Activated CD4-positive, alpha-beta T cell treated with anti-CD3 and anti-CD28 coated beads for 36 hours (primary cell): ENCODE data around the gene TBCC. TPM values are rescaled to one million over a fixed set of nuclear protein-coding genes. Genes with fewer than 3 reads are reported as not detected.
"Not testable (repeated sequence)": the region's sequence is repeated elsewhere in the genome, so short reads cannot be mapped to it uniquely, and the experiment has no call there.

Experiments
- ATAC-seq: fragments of 200-7000 bp; cut with Tn5 transposase; one replicate; pipeline ENCODE4 v1.10.0; 2021; ENCODE audit warnings: mild to moderate bottlenecking, moderate library complexity
- CTCF ChIA-PET: fragments of 350-600 bp; sonication (Branson Sonifier 250); formaldehyde crosslinking; loops from one replicate; lab custom pipeline; 2021; ENCODE audit warnings: antibody characterized with exemption; lab: Charles Lee
- POLR2A ChIA-PET: fragments of 350-600 bp; sonication (Branson Sonifier 250); formaldehyde crosslinking; loops from one replicate; lab custom pipeline; 2021; ENCODE audit warnings: antibody characterized with exemption, inconsistent platforms; lab: Charles Lee
- DNase-seq: peaks from one replicate; pipeline ENCODE4 v3.0.0-alpha.2; 2020
- H3K27ac Mint-ChIP-seq: one replicate; pipeline ENCODE4 v1.8.0; 2021; ENCODE audit warnings: mixed read lengths
- H3K27me3 Mint-ChIP-seq: one replicate; pipeline ENCODE4 v1.8.0; 2021; ENCODE audit warnings: mixed read lengths
- H3K36me3 Mint-ChIP-seq: one replicate; pipeline ENCODE4 v1.8.0; 2021; ENCODE audit warnings: low read depth, mixed read lengths
- H3K4me1 Mint-ChIP-seq: one replicate; pipeline ENCODE4 v1.8.0; 2021; ENCODE audit warnings: mixed read lengths
- H3K4me3 Mint-ChIP-seq: one replicate; pipeline ENCODE4 v1.8.0; 2021; ENCODE audit warnings: mild to moderate bottlenecking, moderate library complexity, mixed read lengths
- H3K9me3 Mint-ChIP-seq: one replicate; pipeline ENCODE4 v1.8.0; 2021; ENCODE audit warnings: low read depth, mixed read lengths
- intact Hi-C, 2 experiments: fragments of 100-400 bp; cut with DNase I in 1 of 2; cut with micrococcal nuclease in 1 of 2; formaldehyde crosslinking; loops; one replicate each; pipeline versions ENCODE4 v1.14.2 to v1.15.1; 2022 to 2024; cut with DNase I, micrococcal nuclease
- total RNA-seq, 2 experiments: library from RNA; stranded (reverse); gene quantifications; one replicate each; pipeline ENCODE4 v1.2.3, GENCODE V29; 2021

TBCC gene
- total RNA-seq, 2 experiments from 2014 or later: 14.7 to 15.3 TPM

GRCh38 chr6:42714098-42714761 lies 31.7 kb downstream of the TBCC start:
- intact Hi-C loops: no loop called here
- Mint-ChIP-seq H3K27ac (no peak overlapping the region), H3K4me3 (no peak overlapping the region), H3K27me3 (peaks cover 2% of the 10 kb centered on the region), H3K36me3 (no peaks in the 10 kb centered on the region), H3K4me1 (no peaks in the 10 kb centered on the region), H3K9me3 (peaks cover 5% of the 10 kb centered on the region)
- ATAC-seq (no peak), DNase-seq (no peak)
- CTCF ChIA-PET: interaction anchor here (0.8 to 1.1 kb wide), 2 partner anchors 162 to 185 kb away, joined by 3 to 4 read pairs; no protein-coding TSS in a partner anchor
- POLR2A ChIA-PET: no interaction called here

DNA sequence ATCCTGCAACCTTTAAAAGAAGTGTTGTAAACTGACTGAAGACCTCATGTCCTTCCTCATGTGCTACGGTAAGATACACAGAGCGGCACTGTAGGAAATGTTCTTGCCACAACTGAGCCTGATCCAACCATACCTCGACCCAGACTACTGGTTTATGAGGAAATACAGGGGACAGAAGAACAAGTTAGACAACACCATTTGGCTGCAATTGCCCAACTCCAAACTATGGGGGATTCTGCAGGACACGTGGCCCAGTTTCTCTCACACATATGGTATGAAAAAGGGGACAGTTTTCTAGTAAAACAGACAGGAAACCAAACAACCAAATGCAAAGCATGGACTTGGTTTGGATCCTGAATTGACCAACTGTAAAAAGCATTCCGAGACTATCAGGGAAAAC lies 34.0 kb downstream of the TBCC start:
- no peak for DNase-seq
- Mint-ChIP-seq H3K4me1 (no peaks in the 10 kb centered on the region), H3K27me3 (peaks cover 2% of the 10 kb centered on the region), H3K27ac (no peak overlapping the region), H3K36me3 (no peaks in the 10 kb centered on the region), H3K4me3 (no peak overlapping the region), H3K9me3 (peaks cover 5% of the 10 kb centered on the region)
- ATAC-seq: no peak
- POLR2A ChIA-PET: no interaction called here
- CTCF ChIA-PET: interaction anchor here (0.5 kb wide), 1 partner anchor 123 kb away, joined by 4 read pairs; no protein-coding TSS in a partner anchor
- intact Hi-C loops: no loop called here

- ChIA-PET POLR2A (no interaction called here), CTCF (no interaction called here)
- no peak for ATAC-seq
- Mint-ChIP-seq H3K9me3 (peaks cover 5% of the 10 kb centered on the region), H3K36me3 (no peaks in the 10 kb centered on the region), H3K27me3 (peaks cover 2% of the 10 kb centered on the region), H3K27ac (no peak overlapping the region), H3K4me3 (no peak overlapping the region), H3K4me1 (no peaks in the 10 kb centered on the region)
- no peak for DNase-seq
- intact Hi-C loops: no loop called here
These were observed 35.6 kb downstream of the TBCC start for GRCh38 chr6:42710316-42710715.

GRCh38 chr6:42709871-42710270 lies 36.0 kb downstream of the TBCC start:
- H3K9me3 Mint-ChIP-seq: peaks cover 5% of the 10 kb centered on the region
- H3K4me3 Mint-ChIP-seq: no peak overlapping the region
- POLR2A ChIA-PET: no interaction called here
- ATAC-seq (no peak), DNase-seq (no peak)
- no peaks in the 10 kb centered on the region for H3K36me3 Mint-ChIP-seq
- no peak overlapping the region for H3K27ac Mint-ChIP-seq
- intact Hi-C loops: no loop called here
- no peaks in the 10 kb centered on the region for H3K4me1 Mint-ChIP-seq
- CTCF ChIA-PET: no interaction called here
- peaks cover 2% of the 10 kb centered on the region for H3K27me3 Mint-ChIP-seq

GRCh38 chr6:42708096-42708495 lies 37.8 kb downstream of the TBCC start:
- Mint-ChIP-seq H3K27me3 (peaks cover 2% of the 10 kb centered on the region), H3K4me3 (no peak overlapping the region), H3K27ac (no peak overlapping the region), H3K4me1 (no peaks in the 10 kb centered on the region), H3K9me3 (peaks cover 5% of the 10 kb centered on the region), H3K36me3 (no peaks in the 10 kb centered on the region)
- DNase-seq: no peak
- ChIA-PET CTCF (interaction anchor here (0.6 to 1.7 kb wide), 3 partner anchors 10 to 779 kb away, joined by 3 to 4 read pairs (median 3); no protein-coding TSS in a partner anchor), POLR2A (interaction anchor here (0.6 kb wide), 2 partner anchors 62 to 99 kb away, joined by 3 to 4 read pairs; no protein-coding TSS in a partner anchor)
- no peak for ATAC-seq
- intact Hi-C loops: no loop called here

DNA sequence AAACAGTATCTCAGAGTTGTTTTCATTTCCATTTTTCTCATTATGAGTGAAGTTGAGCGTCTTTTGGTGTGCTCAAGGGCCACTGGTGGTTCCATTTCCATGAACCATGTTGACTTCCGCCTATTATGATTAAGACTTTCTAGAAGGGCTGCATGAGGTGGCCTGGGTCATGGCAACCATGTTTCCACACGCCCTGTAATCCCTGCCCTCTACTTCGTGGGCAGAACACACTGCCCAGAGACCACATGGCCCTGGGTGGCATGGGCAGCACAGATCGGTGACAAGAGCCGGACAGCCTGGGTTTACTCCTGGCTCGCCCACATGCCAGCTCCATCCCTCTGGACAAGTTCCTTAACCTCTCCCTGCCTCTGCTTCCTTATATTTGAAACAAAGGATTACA lies 38.3 kb downstream of the TBCC start:
- DNase-seq (no peak), ATAC-seq (no peak)
- peaks cover 5% of the 10 kb centered on the region for H3K9me3 Mint-ChIP-seq
- no peak overlapping the region for H3K4me3 Mint-ChIP-seq
- H3K27ac Mint-ChIP-seq: no peak overlapping the region
- peaks cover 2% of the 10 kb centered on the region for H3K27me3 Mint-ChIP-seq
- CTCF ChIA-PET: no interaction called here
- no peaks in the 10 kb centered on the region for H3K36me3 Mint-ChIP-seq
- POLR2A ChIA-PET: interaction anchor here (0.6 kb wide), 2 partner anchors 63 to 98 kb away, joined by 3 to 4 read pairs; no protein-coding TSS in a partner anchor
- intact Hi-C loops: no loop called here
- H3K4me1 Mint-ChIP-seq: no peaks in the 10 kb centered on the region

GRCh38 chr6:42704937-42705374 lies 40.9 kb downstream of the TBCC start:
- no peaks in the 10 kb centered on the region for H3K4me1 Mint-ChIP-seq
- H3K4me3 Mint-ChIP-seq: no peak overlapping the region
- no peaks in the 10 kb centered on the region for H3K9me3 Mint-ChIP-seq
- DNase-seq (no peak), ATAC-seq (no peak)
- POLR2A ChIA-PET: no interaction called here
- no peaks in the 10 kb centered on the region for H3K27me3 Mint-ChIP-seq
- H3K36me3 Mint-ChIP-seq: no peaks in the 10 kb centered on the region
- CTCF ChIA-PET: interaction anchor here (0.5 kb wide), 1 partner anchor 194 kb away, joined by 3 read pairs; no protein-coding TSS in a partner anchor
- no peak overlapping the region for H3K27ac Mint-ChIP-seq
- intact Hi-C loops: no loop called here

DNA sequence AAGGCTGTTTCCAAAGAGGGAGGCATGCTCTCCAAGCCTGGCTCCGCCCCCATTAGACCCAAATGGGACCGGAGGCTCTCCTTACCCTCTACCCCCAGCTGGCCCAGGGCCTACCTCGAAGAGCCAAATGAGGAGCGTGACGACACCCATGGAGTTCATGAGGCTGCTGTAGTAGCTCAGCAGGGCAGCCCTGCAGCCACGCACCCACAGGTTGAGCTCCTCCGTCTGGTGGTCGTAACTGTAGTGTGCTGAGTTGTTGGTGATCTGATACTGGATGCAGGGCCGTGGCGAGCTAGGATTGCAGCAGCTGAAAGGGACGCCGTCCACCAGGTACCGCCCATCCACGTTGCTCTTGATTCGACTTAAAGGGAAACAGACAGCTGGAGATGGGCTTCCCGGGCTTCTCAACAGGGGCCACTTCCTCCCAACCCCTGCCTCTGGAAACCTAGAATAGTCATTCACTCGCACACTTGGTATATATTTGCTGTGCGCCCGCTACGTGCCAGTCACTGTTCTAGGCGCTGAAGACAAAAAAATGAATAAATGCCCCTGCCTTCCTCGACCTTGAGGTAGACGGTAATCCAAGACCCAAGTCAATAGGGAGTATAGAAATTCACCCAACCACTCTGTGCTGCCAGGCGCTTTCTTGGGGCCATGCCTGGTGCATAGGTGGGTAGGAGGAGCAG lies 41.5 kb downstream of the TBCC start:
- H3K4me3 Mint-ChIP-seq: no peak overlapping the region
- POLR2A ChIA-PET: interaction anchor here (0.7 kb wide), 1 partner anchor 280 kb away, joined by 6 read pairs; the partner anchor contains the start of gene PPP2R5D
- no peaks in the 10 kb centered on the region for H3K27me3 Mint-ChIP-seq
- no peak overlapping the region for H3K27ac Mint-ChIP-seq
- DNase-seq (no peak), ATAC-seq (no peak)
- H3K36me3 Mint-ChIP-seq: no peaks in the 10 kb centered on the region
- H3K9me3 Mint-ChIP-seq: no peaks in the 10 kb centered on the region
- CTCF ChIA-PET: interaction anchor here (0.5 kb wide), 1 partner anchor 194 kb away, joined by 3 read pairs; no protein-coding TSS in a partner anchor
- no peaks in the 10 kb centered on the region for H3K4me1 Mint-ChIP-seq
- intact Hi-C loops: no loop called here

DNA sequence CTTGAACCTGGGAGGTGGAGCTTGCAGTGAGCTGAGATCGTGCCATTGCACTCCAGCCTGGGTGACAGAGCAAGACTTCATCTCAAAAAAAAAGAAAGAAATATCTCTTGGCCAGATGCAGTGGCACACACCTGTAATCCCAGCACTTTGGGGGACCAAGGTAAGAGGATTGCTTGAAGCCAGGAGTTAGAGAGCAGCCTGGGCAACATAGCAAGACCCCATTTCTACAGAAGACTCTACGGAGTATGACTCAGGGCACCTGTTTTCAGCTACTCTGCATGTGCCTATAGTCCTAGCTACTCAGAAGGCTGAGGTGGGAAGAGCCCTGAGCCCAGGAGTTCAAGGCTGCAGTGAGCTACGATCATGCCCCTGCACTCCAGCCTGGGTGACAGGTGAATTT lies 43.1 kb downstream of the TBCC start:
- intact Hi-C loops, POLR2A ChIA-PET, H3K27ac Mint-ChIP-seq, H3K9me3 Mint-ChIP-seq, H3K4me1 Mint-ChIP-seq, H3K36me3 Mint-ChIP-seq, DNase-seq, H3K27me3 Mint-ChIP-seq, H3K4me3 Mint-ChIP-seq, ATAC-seq: not testable (repeated sequence)
- CTCF ChIA-PET: interaction anchor here (0.9 to 1.9 kb wide), 2 partner anchors 10 to 23 kb away, joined by 5 to 6 read pairs; no protein-coding TSS in a partner anchor

- intact Hi-C loops: no loop called here
- H3K36me3 Mint-ChIP-seq: no peaks in the 10 kb centered on the region
- no peak overlapping the region for H3K27ac Mint-ChIP-seq
- no peaks in the 10 kb centered on the region for H3K27me3 Mint-ChIP-seq
- ATAC-seq: no peak
- H3K9me3 Mint-ChIP-seq: no peaks in the 10 kb centered on the region
- no peak overlapping the region for H3K4me3 Mint-ChIP-seq
- ChIA-PET CTCF (interaction anchor here (0.9 to 1.9 kb wide), 4 partner anchors 10 to 198 kb away, joined by 3 to 6 read pairs (median 6); no protein-coding TSS in a partner anchor), POLR2A (no interaction called here)
- peak; percentile 11 for DNase-seq
- no peaks in the 10 kb centered on the region for H3K4me1 Mint-ChIP-seq
These were observed 43.7 kb downstream of the TBCC start for GRCh38 chr6:42702200-42702599.

GRCh38 chr6:42698217-42698616 lies 47.7 kb downstream of the TBCC start:
- POLR2A ChIA-PET: interaction anchor here (0.6 kb wide), 1 partner anchor 318 kb away, joined by 8 read pairs; no protein-coding TSS in a partner anchor
- no peak for ATAC-seq
- DNase-seq: no peak
- H3K4me1 Mint-ChIP-seq: peaks cover 12% of the 10 kb centered on the region
- H3K27me3 Mint-ChIP-seq: no peaks in the 10 kb centered on the region
- CTCF ChIA-PET: interaction anchor here (0.8 kb wide), 1 partner anchor 28 kb away, joined by 3 read pairs; no protein-coding TSS in a partner anchor
- no peak overlapping the region for H3K27ac Mint-ChIP-seq
- H3K4me3 Mint-ChIP-seq: no peak overlapping the region
- no peaks in the 10 kb centered on the region for H3K9me3 Mint-ChIP-seq
- H3K36me3 Mint-ChIP-seq: peaks cover 10% of the 10 kb centered on the region
- intact Hi-C loops: no loop called here
